Brain microvascular endothelial cell (primary cell): ENCODE data around the gene STXBP5.

Source experiments
- DNase-seq: peaks from one replicate; pipeline ENCODE4 v3.0.0-alpha.2; 2020
- H3K27ac ChIP-seq: fragments of 250-450 bp; sonication (Bioruptor Pico); 2 replicates; pipeline ENCODE4 v1.5.1; 2020; ENCODE audit warnings: mild to moderate bottlenecking, moderate library complexity
- H3K27me3 ChIP-seq: fragments of 250-450 bp; sonication (Bioruptor Pico); replicated peaks from 2 replicates; pipeline ENCODE4 v1.5.1; 2020; ENCODE audit warnings: mild to moderate bottlenecking
- H3K36me3 ChIP-seq: fragments of 250-450 bp; sonication (Bioruptor Pico); replicated peaks from 2 replicates; pipeline ENCODE4 v1.5.1; 2020; ENCODE audit warnings: mild to moderate bottlenecking
- H3K4me3 ChIP-seq: 2 replicates; pipeline ENCODE4 v1.5.1; 2011; ENCODE audit warnings: low read depth, mild to moderate bottlenecking, control low read depth, low read length, moderate library complexity
- in situ Hi-C: cut with HindIII; loops from 2 replicates; pipeline ENCODE4 v1.10.0; 2017; ENCODE audit warnings: low sequenced_read_pairs, low pct_ligation_motif_present
- TF ChIP-seq, protein P1 (sequence below): IDR thresholded peaks from 2 replicates; pipeline ENCODE4 v1.5.1; 2011; ENCODE audit warnings: low read depth, mild to moderate bottlenecking, moderate library complexity, low read length, control low read depth, inconsistent platforms; ENCODE audit errors: missing control alignments

The STXBP5 gene

DNA sequence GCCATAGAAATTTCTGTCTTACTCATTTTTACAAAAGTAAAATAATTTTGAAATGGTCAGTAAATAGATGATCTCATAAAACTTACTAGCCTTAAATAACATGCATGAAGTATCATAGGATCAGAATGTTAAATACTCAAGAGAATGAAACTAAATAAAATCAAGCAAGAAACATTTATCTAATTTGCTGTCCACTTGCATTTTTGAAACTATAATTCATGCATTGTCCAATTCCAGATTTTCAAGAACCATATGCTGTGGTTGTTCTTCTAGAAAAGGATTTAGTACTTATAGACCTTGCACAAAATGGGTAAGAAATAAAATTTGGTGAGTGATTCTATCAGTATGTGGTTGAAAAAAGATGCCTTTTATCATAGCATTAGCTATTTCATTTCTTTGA is 107.0 kb downstream of the STXBP5 start:
- DNase-seq: no peak
- peaks cover 12% of the 10 kb centered on the region for H3K36me3 ChIP-seq
- H3K27ac ChIP-seq: no peak overlapping the region
- H3K27me3 ChIP-seq: no peaks in the 10 kb centered on the region
- in situ Hi-C loops: no loop called here
- no peak overlapping the region for H3K4me3 ChIP-seq
- TF ChIP-seq, protein P1, sequence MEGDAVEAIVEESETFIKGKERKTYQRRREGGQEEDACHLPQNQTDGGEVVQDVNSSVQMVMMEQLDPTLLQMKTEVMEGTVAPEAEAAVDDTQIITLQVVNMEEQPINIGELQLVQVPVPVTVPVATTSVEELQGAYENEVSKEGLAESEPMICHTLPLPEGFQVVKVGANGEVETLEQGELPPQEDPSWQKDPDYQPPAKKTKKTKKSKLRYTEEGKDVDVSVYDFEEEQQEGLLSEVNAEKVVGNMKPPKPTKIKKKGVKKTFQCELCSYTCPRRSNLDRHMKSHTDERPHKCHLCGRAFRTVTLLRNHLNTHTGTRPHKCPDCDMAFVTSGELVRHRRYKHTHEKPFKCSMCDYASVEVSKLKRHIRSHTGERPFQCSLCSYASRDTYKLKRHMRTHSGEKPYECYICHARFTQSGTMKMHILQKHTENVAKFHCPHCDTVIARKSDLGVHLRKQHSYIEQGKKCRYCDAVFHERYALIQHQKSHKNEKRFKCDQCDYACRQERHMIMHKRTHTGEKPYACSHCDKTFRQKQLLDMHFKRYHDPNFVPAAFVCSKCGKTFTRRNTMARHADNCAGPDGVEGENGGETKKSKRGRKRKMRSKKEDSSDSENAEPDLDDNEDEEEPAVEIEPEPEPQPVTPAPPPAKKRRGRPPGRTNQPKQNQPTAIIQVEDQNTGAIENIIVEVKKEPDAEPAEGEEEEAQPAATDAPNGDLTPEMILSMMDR: no peak

DNA sequence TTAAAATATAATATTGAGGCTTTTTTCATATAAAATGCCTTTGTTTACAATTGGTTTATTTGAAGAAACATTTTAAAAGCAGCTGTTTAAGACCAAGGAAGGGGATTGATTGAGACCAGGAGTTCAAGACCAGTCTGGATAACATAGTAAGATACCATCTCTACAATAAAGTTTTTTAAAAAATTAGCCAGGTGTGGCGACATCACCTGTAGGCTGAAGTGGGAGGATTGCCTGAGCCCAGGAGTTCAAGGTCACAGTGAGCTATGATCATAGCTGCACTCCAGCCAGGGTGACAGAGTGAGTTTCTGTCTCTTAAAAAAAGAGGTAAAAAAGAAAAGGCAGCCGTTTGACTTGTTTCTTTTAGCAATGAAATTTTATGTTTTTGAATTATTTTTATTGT is 117.0 kb downstream of the STXBP5 start:
- H3K27ac ChIP-seq: no peak overlapping the region
- TF ChIP-seq, protein P1: no peak
- no peaks in the 10 kb centered on the region for H3K27me3 ChIP-seq
- in situ Hi-C loops: no loop called here
- H3K36me3 ChIP-seq: peaks cover 19% of the 10 kb centered on the region
- no peak overlapping the region for H3K4me3 ChIP-seq
- DNase-seq: no peak

DNA sequence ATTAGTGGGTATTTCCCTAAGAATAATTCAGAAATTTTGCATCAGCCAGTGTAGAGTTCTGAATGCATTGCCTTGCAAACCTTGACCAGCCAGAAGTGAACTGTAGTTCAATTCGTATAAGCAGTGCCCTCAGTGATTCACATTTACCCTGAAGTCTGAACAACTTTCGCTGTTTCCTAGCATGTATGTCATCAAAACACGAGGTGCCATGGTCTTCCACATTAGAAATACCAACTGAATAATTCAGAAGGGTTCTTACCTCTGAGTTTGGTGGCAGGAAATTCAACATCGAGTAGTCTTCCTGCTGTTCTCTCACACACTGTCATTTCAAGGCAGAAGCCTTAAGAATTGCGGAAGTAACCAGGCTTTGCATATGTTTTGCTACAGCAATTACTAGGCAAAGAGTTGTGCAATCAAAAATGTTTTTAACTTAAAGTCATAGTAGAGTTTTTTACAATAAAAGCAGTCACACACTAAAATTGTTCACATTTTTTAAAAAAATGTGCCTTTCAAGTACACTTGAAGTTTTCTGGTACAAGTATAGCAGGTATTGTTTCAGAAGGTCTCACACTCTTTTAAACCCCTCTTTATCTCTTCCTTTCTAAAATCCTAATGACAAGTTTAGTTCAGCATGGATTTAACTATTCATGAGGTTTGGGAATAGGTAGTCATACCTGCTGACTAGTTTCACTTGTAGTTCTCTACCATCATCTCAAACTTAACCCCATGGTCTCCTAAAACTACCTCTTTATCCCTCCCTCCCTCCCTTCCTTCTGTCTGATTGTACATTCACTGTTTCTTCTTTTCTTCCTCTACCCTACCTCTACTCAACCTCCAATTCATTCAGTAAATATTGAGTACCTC is 118.3 kb downstream of the STXBP5 start:
- peaks cover 15% of the 10 kb centered on the region for H3K36me3 ChIP-seq
- in situ Hi-C loops: no loop called here
- no peak overlapping the region for H3K27ac ChIP-seq
- TF ChIP-seq, protein P1: no peak
- no peak overlapping the region for H3K4me3 ChIP-seq
- no peaks in the 10 kb centered on the region for H3K27me3 ChIP-seq
- no peak for DNase-seq

DNA sequence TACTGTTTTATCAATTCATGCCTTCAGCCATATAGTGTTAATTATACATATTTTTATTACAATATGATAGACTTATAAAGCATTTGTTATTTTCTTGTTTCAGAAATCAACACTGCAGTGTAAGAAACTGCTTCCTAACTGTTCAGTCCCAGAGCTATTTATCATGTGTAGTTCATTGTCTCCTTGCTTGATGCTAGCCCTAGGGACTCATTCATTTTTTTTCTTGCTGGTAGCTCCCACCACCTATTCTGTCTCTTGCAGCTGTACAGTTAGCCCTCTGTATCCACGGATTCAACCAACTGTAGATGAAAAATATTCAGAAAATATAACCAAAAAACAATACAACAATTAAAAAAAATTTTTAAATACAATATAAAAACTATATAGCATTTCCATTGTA is 121.3 kb downstream of the STXBP5 start:
- TF ChIP-seq, protein P1: no peak
- in situ Hi-C loops: no loop called here
- DNase-seq: no peak
- Histone ChIP-seq H3K36me3 (peaks cover 11% of the 10 kb centered on the region), H3K27me3 (no peaks in the 10 kb centered on the region), H3K27ac (no peak overlapping the region), H3K4me3 (no peak overlapping the region)

DNA sequence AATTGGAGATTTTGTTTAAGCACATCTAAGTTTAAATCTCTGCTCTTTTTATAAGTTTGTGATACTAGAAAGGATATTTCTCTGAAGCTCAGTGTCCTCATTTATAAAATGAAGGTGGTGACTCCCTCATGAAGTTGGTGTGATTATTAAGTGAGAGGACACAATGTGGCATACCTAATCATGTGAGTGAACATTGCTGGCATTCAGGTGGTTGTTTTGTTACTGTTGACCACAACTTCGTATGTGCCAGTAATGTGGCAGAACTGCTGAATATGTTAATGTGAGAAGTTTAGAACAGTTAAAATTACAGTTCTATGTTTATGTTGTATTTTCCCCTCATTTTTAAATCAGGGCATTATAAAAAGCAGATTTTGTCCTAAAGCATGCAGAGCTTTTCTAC is 127.2 kb downstream of the STXBP5 start:
- TF ChIP-seq, protein P1: no peak
- Histone ChIP-seq H3K36me3 (peaks cover 6% of the 10 kb centered on the region), H3K4me3 (no peak overlapping the region), H3K27me3 (no peaks in the 10 kb centered on the region), H3K27ac (no peak overlapping the region)
- in situ Hi-C loops: no loop called here
- DNase-seq: no peak

DNA sequence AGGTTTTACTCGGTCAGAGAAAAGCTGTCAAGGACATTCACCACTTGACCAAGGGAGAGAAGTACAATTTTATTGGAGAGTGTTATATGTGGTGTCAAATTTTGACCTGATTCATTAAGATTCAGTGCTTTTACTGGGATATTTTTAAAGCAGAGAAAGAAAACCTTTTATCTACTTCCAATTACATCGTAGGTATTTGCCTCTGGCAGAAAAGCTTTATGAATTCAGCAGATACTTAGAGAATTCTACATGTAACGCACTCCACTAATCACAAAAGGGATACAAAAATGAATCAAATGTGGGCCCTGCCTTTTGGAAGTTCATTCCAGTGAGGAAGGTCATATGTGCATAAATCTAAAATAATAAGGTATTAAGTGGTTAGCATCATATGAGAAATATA is 133.7 kb downstream of the STXBP5 start:
- peaks cover 3% of the 10 kb centered on the region for H3K36me3 ChIP-seq
- TF ChIP-seq, protein P1: no peak
- in situ Hi-C loops: no loop called here
- no peaks in the 10 kb centered on the region for H3K27me3 ChIP-seq
- H3K27ac ChIP-seq: no peak overlapping the region
- no peak overlapping the region for H3K4me3 ChIP-seq
- DNase-seq: no peak
